HG02840 (cell line): ENCODE measurements around the gene MEAF6.
"Not testable (repeated sequence)": the region's sequence is repeated elsewhere in the genome, so short reads cannot be mapped to it uniquely, and the experiment has no call there.

Source experiments
- ATAC-seq: cut with Tn5 transposase; IDR thresholded peaks from one replicate; pipeline ENCODE4 v1.9.1; 2021; ENCODE audit warnings: mild to moderate bottlenecking, moderate library complexity, moderate number of reproducible peaks; ENCODE audit not compliant: unreplicated experiment, low FRiP score

Gene MEAF6

DNA sequence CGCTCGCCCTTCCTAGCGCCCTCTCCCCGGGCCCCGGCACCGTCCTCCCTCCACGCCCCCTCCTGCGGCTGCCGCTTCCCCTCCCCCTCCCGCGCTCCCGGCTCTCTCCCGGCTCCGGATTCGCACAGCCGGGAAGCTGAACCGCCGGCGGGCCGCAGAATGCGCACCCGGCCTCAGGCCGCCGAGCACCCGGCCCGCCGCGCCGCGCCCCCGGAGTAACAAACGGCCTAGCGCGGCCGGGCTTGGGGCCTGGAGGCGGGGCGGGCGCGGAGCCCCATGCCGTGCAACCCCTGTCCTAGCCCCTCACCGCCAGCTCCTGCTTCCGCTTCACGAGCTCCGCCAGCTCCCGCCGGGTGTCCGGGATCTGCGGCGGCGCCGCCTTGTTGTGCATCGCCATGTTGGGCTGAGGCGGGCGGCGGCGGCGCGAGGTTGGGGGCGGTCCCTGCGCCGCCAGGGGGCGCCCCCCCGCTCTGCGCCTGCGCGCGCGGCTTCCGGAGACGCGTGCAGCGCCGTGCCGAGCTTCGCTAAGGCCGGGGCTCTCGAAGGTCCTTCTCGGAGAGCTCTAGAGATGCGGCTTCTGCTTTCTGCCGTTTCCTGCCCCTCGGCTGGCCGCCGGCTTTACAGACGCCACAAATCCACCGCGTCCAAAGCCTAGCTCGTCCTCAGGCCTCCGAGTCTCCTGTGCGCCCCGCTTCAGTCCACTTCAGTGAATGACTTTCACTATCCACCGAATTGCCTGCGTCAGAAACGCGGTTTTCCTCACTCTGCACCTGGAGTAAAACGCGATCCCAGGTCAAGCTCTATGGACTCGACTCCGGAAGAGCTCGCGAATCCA lies at the start of gene MEAF6:
TSS of gene MEAF6 (minus strand) at position 417 of the 835 bp plus-strand sequence. CDS start at position 397, 20 bp downstream.
- peak; percentile 86 for ATAC-seq

DNA sequence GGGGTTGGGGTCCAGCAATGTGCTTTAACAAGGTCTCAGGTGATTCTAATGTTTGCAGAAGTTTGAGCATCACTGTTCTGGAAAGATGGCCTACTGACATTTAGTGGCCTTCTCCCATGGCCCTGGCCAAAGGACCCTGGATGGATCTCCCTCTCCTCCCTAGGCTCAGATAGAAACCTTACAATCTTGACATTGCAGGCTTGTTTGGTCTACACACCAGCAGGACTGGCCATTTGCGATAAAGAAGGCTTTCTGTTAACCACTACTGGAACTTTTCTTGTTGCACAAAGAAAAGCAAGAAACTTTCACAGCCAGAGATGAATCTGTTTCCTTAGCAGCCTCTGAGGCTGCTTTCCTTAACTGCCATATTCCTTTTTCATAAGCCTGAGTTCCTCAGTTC lies 48.4 kb upstream of the MEAF6 start:
- no peak for ATAC-seq

DNA sequence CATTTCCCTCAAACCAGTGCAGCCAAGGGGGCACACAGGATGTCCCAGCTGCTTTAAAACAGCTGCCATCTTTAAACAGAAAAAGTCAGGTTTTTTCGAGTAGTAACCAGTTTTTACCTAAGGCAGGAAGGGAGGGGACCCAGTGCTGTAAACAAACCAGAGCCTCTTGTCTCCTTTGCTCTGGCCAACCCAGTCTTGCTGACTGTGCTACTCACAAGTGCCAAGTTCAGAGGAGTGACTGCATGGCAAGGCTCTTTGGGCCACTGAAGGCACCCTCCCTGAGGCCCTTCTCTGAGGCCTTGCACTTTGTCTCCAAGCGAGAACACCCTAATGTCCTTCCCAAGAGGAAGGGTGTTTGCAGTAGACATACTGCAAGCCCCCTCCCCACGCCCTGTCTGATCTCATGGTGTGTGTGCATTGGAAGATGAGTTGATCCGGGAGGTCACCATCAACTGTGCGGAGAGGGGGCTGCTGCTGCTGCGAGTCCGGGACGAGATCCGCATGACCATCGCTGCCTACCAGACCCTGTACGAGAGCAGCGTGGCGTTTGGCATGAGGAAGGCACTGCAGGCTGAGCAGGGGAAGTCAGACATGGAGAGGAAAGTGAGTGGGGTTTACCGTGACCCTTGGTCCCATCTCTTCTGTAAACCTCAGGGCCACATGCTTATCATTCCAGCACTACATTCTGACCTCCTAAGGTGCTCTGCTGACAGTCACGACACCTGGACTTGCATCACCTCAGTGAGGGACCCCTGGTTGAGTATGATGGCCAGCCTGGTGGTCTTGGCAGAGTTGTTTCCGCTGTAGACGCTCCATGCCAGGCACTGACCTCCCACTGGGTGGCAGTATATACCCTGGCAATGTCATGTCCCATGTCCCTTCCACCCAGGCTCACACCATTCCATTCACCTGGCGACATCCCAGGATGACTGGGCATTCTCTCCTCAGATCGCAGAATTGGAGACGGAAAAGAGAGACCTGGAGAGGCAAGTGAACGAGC lies 46.9 kb upstream of the MEAF6 start:
- ATAC-seq = no peak

DNA sequence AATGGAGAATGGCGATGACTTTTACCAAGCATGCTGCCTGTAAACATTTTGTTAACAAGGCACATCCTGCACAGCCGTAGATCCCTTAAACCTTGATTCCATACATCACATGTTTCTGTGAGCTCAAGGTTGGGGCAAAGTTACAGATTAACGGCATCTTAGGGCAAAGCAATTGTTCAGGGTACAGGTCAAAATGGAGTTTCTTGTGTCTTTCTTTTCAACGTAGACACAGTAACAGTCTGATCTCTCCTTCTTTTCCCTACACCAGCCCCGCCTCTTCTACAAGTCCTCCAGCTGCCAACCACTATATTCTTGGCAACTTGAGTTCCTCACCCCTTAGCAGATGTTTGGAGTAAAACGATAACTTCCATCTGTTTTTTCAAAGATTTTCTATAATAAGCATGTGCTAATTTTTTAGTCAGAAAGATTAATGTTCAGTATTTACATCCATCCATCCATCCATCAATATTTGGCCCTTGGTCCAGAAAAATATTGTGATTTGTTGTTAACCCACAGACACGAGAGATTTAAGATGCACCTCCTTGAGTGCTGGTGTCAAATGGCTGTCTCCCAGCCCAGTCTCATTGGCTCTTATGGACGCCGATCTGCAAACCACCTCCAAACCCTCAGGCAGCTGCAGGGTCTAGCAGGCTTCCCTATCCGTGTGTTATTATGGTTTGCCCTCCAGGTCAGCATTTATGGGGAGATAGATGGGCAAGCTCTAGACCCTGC lies 46.0 kb upstream of the MEAF6 start:
- no peak for ATAC-seq

DNA sequence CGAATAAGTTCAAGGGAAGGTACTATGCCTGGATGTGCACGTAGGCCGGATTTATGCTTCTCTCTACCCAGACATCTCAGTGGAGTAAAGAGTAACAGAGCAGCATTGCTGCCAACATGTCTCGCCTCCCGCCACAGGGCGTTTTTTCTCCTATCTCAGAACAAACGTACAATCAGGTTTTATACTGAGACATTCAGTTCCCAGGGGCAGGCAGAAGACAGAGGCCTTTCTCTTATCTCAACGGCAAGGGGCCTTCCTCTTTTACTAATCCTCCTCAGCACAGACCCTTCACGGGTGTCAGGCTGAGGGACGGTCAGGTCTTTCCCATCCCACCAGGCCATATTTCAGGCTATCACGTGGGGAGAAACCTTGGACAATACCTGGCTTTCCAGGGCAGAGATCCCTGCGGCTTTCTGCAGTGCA lies 45.4 kb upstream of the MEAF6 start:
- not testable (repeated sequence) for ATAC-seq

DNA sequence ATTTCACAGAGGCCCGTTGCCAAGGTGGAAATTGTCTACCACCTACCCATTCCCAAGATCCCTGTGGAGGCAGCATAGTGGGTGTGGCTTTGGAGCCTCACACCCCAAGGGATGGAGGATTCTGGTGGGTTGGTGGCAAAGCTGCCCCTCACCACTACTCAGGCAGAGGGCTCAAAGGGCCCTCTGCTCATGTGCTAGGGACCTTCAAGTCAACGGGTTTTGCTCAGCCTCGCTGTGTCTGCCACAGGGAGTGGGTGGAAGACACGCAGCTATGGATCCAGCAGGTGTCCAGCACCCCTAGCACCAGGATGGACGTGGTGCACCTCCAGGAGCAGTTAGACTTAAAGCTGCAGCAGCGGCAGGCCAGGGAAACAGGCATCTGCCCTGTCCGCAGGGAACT lies 44.5 kb upstream of the MEAF6 start:
- ATAC-seq = no peak

DNA sequence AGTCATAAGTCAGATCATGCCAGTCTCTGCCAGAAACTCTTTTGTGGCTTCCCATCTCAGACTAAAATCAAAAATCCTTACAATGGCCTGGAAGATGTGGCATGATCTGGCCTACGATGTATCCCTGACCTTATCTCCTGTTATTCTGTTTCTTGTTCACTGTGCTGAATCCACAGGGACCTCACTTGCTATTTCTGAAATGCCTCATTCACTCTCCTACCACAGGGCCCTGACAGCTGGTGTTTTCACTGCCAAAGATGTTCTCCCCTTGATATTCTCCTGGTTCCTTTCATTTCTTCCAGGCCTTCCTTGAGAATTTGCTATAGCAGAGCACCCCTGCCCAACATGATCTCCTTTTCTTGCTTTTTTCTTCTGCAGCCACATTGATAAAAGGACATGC lies 43.8 kb upstream of the MEAF6 start:
- no peak for ATAC-seq

DNA sequence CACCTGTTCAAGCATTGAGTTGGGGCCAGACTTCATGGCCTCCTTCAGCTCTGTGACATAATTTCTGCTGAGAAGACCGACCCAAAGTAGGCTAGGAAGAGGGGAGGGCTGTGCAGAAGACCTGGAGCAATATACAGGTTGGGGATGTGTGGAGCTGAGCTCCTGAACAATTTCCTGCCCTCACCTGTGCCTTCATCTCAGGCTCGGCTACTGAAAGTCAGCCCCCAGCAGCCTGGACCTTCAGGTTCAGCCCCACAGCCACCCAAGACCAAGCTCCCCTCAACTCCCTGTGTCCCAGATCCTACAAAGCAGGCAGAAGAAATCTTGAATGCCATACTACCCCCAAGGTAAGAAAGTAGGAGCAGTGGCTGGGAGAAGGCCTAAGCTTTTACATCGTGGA lies 42.8 kb upstream of the MEAF6 start:
- no peak for ATAC-seq

DNA sequence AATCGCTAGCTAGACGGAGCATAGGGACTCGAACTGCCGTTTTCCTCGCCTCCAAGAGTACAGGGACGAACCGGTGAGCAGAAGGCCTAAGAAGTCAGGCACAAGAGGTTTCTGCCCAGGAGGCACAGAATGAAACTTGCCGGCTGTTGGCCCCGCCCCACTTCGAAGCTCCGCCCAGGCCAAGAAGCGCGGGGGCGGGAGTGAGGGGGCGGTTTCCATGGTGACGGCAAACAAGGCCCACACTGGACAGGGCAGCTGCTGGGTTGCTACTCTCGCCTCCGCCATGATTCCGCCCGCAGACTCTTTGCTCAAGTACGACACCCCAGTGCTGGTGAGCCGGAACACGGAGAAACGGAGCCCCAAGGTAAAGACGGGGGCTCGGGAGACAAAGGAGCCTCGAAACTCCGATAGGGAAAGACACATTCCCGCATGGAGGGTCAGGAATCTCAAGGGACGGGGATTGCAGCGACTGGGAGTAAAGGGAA lies 42.2 kb upstream of the MEAF6 start, which contains the start of gene DNALI1:
TSS of gene DNALI1 (plus strand) at position 229 of the 485 bp plus-strand sequence. CDS start at position 284, 55 bp downstream.
- ATAC-seq = no peak

DNA sequence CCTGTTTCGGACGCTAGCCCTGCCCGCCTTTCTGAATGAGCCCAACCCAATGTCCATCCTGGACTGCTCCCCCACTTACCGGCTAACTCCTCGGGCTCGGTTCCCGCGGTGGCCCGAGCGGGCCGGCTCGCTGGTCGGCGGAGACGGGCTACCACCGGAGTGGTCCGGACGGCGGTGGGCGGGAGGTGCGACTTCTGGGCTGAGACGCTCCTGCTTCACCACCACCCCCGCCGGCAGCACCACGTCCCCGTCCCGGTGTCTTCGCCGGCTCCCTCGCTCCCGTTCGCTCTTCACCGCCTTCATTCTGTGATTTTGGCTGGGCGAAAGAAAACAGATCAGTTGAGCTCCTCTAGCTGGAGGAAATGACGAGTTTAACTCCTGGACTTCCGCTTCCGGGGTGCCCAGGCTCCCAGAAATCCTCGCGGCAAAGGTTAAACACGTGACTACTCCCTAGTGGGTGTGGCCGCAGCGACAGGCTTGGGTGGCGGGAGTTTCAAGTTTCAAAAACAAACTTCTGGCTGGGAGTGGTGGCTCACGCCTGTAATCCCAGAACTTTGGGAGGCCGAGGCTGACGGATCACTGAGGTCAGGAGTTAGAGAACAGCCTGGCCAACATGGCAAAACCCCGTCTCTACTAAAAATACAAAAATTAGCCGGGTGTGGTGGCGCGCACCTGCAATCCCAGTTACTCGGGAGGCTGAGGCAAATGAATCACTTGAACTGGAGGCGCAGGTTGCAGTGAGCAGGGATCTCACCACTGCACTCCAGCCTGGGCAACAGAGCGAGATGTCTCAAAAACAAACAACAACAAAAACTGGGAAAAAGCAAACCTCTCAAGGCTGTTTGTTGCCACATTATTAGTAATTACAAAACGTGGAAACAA lies 39.6 kb upstream of the MEAF6 start, which contains the start of gene SNIP1:
TSS of gene SNIP1 (minus strand) at position 367 of the 882 bp plus-strand sequence. CDS start at position 303, 64 bp downstream.
- ATAC-seq = peak; percentile 80

DNA sequence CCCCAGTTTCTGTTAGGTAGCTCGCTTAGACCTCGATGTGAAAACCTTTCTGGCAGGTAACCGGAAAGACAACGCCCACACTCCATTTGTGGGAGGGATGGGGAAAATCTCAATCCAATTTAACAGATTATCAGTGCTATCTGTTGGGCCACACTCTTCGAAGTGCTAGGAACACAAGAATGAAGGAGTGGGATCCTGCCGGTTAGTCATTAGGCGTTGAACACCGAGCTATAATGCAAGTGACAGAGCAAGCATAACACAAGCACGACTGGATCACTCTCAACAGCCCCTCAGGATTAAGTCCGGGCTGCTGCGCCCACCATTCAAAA lies 39.0 kb upstream of the MEAF6 start:
- no peak for ATAC-seq

DNA sequence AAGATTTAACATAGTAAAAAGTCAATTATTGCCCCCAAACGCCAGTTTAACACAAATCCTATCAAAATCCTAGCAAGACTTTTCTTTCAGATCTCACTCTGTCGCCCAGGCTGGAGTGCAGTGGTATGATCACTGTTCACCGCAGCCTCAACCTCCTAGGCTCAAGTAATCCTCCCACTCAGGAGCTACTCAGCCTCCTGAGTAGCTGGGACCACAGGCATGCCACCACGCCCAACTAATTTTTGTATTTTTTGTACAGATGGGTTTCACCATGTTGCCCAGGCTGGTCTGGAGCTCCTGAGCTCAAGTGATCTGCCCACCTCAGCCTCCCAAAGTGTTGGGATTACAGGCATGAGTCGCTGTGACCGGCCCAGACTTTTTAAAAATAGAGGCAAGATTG lies 34.8 kb upstream of the MEAF6 start:
- ATAC-seq = no peak

DNA sequence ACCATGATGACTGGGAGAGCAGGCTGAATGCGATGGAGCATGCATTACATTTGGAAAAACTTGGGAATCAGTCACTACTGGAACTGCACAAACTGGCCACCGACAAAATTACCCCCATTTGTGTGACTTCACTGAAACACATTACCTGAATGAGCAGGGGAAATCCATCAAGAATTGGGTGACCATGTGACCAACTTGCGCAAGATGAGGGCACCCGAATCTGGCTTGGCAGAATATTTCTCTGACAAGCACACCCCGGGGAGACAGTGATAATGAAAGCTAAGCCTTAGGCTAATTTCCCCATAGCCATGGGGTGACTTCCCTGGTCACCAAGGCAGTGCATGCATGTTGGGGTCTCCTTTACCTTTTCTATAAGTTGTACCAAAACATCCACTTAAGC lies 30.5 kb upstream of the MEAF6 start:
- no peak for ATAC-seq

DNA sequence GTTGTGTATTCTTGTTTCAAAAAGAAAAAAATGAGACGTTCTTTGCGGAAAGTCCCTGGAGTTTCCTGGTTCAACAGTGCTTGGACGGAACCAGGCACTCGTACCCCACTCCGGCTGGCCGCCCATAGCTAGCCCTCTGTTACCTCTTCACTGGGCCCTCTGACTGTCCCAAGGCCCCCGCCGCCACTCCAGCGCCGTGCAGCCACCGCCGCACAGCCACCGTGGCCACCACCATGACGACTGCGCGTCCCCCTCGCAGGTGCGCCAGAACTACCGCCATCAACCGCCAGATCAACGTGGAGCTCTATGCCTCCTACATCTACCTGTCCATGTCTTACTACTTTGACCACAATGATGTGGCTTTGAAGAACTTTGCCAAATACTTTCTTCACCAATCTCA lies 30.0 kb upstream of the MEAF6 start:
- ATAC-seq = no peak

DNA sequence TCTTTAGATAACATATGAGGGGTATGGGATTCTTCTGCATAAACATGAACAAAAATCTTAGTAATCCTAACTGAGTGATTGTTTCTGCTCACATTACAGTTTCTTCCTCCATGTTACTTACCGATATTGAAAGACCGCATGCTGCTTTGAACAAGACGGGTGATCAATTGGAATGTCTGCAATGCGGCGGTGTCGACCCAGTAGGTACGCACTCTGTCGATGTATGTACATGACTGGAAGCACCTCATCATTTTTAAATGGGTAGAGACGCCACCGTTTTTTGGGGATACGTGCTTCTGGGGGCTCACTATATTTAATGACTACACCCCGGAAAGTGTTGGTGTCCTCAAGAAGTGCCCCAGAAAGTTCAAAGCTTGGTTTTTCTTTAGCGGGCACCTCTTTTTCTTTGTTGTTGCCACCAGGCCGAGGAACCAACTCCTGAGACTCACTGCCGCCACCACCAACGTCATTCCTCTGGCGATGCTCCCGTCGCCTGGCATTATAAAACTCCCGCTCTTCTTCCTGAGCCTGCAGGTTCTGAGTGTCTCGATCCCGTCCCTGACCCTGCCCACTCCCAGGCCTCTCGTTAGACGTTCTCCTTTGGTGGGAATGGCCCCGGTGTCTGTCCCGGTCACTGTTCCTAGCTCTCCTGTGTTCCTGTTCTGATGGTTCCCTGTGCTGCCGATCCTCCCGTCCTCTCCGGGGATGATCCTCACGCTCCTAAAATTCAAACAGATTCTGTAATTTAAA lies 25.6 kb upstream of the MEAF6 start:
- no peak for ATAC-seq

DNA sequence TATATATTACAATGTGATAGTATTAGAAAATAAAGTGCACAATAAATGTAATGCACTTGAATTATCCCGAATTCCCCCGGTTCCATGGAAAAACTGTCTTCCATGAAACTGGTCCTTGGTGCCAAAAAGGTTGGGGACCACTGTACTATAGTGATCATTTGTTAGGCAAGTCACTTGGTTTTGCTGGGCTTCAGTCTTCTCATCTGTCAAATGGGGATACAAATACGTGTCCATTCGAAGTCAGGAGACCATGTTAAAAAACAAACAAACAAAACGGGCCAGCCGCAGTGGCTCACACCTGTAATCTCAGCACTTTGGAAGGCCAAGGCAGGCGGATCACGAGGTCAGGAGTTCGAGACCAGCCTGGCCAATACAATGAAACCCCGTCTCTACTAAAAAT lies 24.6 kb upstream of the MEAF6 start:
- not testable (repeated sequence) for ATAC-seq

DNA sequence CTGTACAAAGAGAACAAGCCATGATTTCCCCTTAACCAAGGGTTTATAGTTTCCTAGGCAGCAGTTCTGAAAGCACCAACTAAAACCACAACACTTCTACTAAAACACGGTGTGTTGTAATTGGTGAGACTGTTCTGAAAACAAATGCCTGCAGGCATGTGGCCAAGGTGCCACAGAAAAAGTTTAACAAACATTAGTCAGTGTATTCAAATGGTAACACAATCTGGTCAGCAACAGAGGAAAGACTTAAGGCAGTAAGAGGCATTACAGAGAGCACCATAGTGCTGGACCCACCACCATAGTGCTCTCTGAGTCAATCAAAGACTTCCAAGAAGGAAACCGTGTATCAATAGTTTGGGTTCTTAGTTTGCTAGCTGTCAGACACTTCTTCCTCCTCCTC lies 22.8 kb upstream of the MEAF6 start:
- no peak for ATAC-seq

DNA sequence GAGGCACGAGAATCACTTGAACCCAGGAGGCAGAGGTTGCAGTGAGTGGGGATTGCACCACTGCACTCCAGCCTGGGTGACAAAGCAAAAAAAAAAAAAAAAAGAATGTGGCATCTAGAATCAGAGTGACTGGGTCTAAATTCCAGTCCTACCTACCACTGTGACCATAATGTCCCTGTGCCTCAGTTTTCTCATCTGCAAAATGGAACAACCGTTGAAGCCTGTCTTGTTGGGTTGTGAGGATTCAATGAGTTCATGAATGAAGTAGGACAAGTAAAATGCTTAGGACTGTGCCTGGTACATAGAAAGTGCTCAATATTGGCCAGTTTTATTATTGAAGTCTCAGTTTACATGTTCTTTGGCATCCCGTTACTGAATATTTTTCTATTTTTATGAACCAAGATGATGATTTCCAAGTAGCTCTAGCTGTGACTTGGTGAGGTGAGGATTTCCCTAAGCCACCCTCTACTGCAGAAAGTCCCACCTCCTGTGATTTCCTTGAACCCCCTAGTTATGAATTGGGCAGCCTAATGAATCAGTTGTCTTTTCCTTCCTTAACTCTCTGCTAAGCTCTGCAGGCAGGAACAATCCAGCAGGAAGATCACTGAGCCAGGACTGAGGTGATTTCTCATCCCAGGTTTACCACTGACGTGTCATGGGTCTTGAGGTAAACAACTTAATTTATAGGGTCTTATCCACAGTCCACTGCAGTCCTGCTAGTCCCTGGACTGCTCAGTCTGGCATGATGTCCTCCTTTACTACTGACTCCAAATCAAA lies 18.9 kb upstream of the MEAF6 start:
- no peak for ATAC-seq
